ENCODE measurements around the gene CPEB4.

- TF ChIP-seq, protein P1, sequence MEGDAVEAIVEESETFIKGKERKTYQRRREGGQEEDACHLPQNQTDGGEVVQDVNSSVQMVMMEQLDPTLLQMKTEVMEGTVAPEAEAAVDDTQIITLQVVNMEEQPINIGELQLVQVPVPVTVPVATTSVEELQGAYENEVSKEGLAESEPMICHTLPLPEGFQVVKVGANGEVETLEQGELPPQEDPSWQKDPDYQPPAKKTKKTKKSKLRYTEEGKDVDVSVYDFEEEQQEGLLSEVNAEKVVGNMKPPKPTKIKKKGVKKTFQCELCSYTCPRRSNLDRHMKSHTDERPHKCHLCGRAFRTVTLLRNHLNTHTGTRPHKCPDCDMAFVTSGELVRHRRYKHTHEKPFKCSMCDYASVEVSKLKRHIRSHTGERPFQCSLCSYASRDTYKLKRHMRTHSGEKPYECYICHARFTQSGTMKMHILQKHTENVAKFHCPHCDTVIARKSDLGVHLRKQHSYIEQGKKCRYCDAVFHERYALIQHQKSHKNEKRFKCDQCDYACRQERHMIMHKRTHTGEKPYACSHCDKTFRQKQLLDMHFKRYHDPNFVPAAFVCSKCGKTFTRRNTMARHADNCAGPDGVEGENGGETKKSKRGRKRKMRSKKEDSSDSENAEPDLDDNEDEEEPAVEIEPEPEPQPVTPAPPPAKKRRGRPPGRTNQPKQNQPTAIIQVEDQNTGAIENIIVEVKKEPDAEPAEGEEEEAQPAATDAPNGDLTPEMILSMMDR (IDR thresholded peaks at IDR 0.05; ENCODE audit: insufficient read depth, low read length), result no peak
- TF ChIP-seq POLR2AphosphoS5 (IDR thresholded peaks at IDR 0.05; ENCODE audit: low read depth) (no peak), GABPA (IDR thresholded peaks at IDR 0.05; ENCODE audit: low read depth) (no peak), SPI1 (IDR thresholded peaks at IDR 0.05; ENCODE audit: borderline replicate concordance, low read depth) (no peak)
These were observed 80.1 kb downstream of the CPEB4 start for GRCh38 chr5:173968154-173968797.

Measured in HL-60 (cell line).